Measurements from ENCODE around the gene NUDT9. TPM values are rescaled to one million over a fixed set of nuclear protein-coding genes. Genes with fewer than 3 reads are reported as not detected.

Gene NUDT9
- total RNA-seq (2022; extraction: Qiagen RNA extraction; ENCODE audit: low read depth) = 22.8 to 28.3 TPM (median 25.3 TPM) in 5 replicates

GRCh38 chr4:87422104-87423052, at the start of gene NUDT9:
NUDT9 (plus strand) TSS chr4:87422573; CDS start chr4:87422906, 333 bp downstream.

DNA sequence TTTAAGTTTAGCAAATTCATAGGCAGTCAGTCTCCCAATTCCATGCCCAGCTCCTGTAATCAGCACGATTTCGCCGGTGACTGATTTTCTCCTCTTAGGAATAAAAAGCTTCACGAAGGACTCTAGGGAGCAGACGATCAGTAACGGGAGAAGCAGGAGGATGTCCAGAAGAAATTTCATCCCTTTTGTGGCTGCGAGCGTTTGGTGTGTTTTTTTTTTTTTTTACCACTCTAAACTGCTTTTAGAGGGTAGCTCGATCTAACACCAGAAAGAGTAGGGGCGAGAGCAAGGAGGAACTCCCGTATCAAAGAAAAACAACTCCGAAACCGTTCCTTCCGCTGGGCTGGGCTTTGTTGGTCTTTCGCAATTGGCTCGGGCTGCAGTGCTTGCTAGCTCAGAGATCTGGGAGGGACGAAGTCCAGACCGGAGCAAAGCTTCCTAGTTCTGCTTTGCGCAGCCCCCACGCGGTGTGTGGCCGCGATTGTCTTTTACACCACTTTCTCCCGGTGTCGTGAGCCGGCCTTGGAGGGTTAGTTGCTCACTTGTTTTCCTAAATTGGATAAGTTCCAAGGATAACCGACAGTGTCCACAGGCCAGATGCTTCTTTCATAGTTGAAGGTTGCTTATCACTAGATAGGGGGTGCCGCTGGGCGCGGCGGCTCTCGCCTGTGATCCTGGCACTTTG, 31.3 kb upstream of the NUDT9 start, which contains the start of gene HSD17B11:
Gene HSD17B11, minus strand, starts transcription at position 298 of the 685 bp plus-strand sequence. Its CDS starts 118 bp downstream, at position 180.

Other genes starting within 250 kb of the NUDT9 start
- gene KLHL8, start 202.0 kb upstream of the NUDT9 start, total RNA-seq (2022; extraction: Qiagen RNA extraction; ENCODE audit: low read depth) = 4.2 to 8.4 TPM (median 4.9 TPM) in 5 replicates
- gene HSD17B13, start 99.7 kb upstream of the NUDT9 start, total RNA-seq (2022; extraction: Qiagen RNA extraction; ENCODE audit: low read depth) = 0.06 to 0.07 TPM in 2 of 5 replicates, not detected in the others
- gene HSD17B11, start 31.4 kb upstream of the NUDT9 start, total RNA-seq (2022; extraction: Qiagen RNA extraction; ENCODE audit: low read depth) = 31.5 to 56.3 TPM (median 53.1 TPM) in 5 replicates
- gene SPARCL1, start 106.8 kb downstream of the NUDT9 start, total RNA-seq (2022; extraction: Qiagen RNA extraction; ENCODE audit: low read depth) = not detected in 5 replicates
- not detected in 5 replicates for gene DSPP, start 186.0 kb downstream of the NUDT9 start, total RNA-seq (2022; extraction: Qiagen RNA extraction; ENCODE audit: low read depth)
- not detected in 5 replicates for gene DMP1, start 227.7 kb downstream of the NUDT9 start, total RNA-seq (2022; extraction: Qiagen RNA extraction; ENCODE audit: low read depth)